Pancreas (tissue), 10 donors: ENCODE data around the gene SRGAP3. TPM values are rescaled to one million over a fixed set of nuclear protein-coding genes. Genes with fewer than 3 reads are reported as not detected.

Experiments used
- ATAC-seq, 4 donors: fragments of 200-7000 bp; cut with Tn5 transposase; one replicate each; pipeline versions ENCODE4 v1.8.0 to v1.9.1; 2020; ENCODE audit warnings: mild to moderate bottlenecking in 4 of 4, moderate library complexity in 4 of 4
- DNase-seq, 6 donors: peaks; one replicate each; pipeline ENCODE4 v3.0.0-alpha.2; 2020
- FAIRE-seq: peaks from 2 replicates; lab custom pipeline; 2012; peaks lifted over from hg19 to GRCh38; lab: Jason Lieb, UNC
- H3K27ac ChIP-seq, 4 donors: fragments of 200-600 bp; sonication (generic); 1 replicate in 3 of 4; 2 replicates in 1 of 4; pipeline versions ENCODE4 v1.5.0 to v1.8.0; 2020
- H3K27me3 ChIP-seq, 4 donors: fragments of 200-600 bp; one replicate each; pipeline ENCODE4 v1.8.0; 2021
- H3K36me3 ChIP-seq, 3 donors: fragments of 200-600 bp; sonication (generic) in 1 of 3; one replicate each; pipeline versions ENCODE4 v1.5.0 to v1.8.0; 2020 to 2021
- H3K4me1 ChIP-seq, 3 donors: fragments of 200-600 bp; one replicate each; pipeline ENCODE4 v1.8.0; 2021
- H3K4me3 ChIP-seq, 4 donors: fragments of 200-600 bp; sonication (generic) in 2 of 4; one replicate each; pipeline versions ENCODE4 v1.5.0 to v1.8.0; 2020 to 2021
- H3K9me3 ChIP-seq, 4 donors: fragments of 200-600 bp; one replicate each; pipeline ENCODE4 v1.8.0; 2021
- CTCF ChIP-seq, 4 donors: fragments of 200-600 bp; sonication (generic) in 3 of 4; IDR thresholded peaks; one replicate each; pipeline versions ENCODE4 v1.5.0 to v1.8.0; 2021; ENCODE audit warnings: antibody characterized with exemption in 4 of 4
- WGBS, 2 donors: extraction: QIAGEN DNeasy Blood & Tissue Kit; methylation state at CpG; one replicate each; pipeline ENCODE4 v1.1.7; 2013; 5-methylcytosine and 5-hydroxymethylcytosine counted together
- intact Hi-C, 3 donors: fragments of 100-400 bp; cut with DNase I; formaldehyde crosslinking; loops; one replicate each; pipeline versions ENCODE4 v1.11.1 to v1.14.2; 2022
- polyA plus RNA-seq, 2 donors: library from polyadenylated mRNA; stranded (reverse); fragments of 200-250 nt; gene quantifications; one replicate each; pipeline ENCODE4 v1.2.3, GENCODE V29; 2013
- total RNA-seq, 6 donors: library from RNA; stranded (reverse); fragmentation: NEBNext Ultra II Directional in 4 of 6; extraction: Animal tissue kit (Norgen Biotek cat#: 25700) in 4 of 6; gene quantifications; one replicate each; pipeline versions ENCODE4 v1.2.1 to v1.2.4, GENCODE V29; 2021 to 2023
- donor health status: healthy with polysubstance abuse.
- donor health status: DM: no; HTN: no; CAD: no; lungs with moderate emphysema.
- donor health status: DM: no; HTN: no; CAD: no.
- donor health status: control.
- donor health status: control.
- donor health status: Bipolar disorder and iron deficiency.
- donor health status: DM: yes; HTN: yes; CAD: no.
- donor health status: DM: no; HTN: no; CAD: no.
- donor health status: DM: no; HTN: no; CAD: no.
- donor health status: DM: yes; HTN: yes; CAD: no.

The SRGAP3 gene
- total and polyA plus RNA-seq, 8 donors = 1.9 to 6.5 (median 3.0) TPM

- TF ChIP-seq CTCF (IDR thresholded peaks at IDR 0.05) = no peak
- DNase-seq = no peak
- intact Hi-C loops = no loop called here
- H3K9me3 ChIP-seq = no peaks in the 10 kb centered on the region
- 87 to 89% methylated on average over 10 of the region's 10 CpGs for WGBS, 2 donors
- no peak for FAIRE-seq
- H3K4me3 ChIP-seq = no peak overlapping the region
- H3K27me3 ChIP-seq = no peaks in the 10 kb centered on the region
- H3K36me3 ChIP-seq = no peaks in the 10 kb centered on the region
- H3K4me1 ChIP-seq = no peaks in the 10 kb centered on the region
- no peak for ATAC-seq
- H3K27ac ChIP-seq = no peak overlapping the region
These were observed 55.7 kb downstream of the SRGAP3 start for GRCh38 chr3:9193633-9194195.

DNA sequence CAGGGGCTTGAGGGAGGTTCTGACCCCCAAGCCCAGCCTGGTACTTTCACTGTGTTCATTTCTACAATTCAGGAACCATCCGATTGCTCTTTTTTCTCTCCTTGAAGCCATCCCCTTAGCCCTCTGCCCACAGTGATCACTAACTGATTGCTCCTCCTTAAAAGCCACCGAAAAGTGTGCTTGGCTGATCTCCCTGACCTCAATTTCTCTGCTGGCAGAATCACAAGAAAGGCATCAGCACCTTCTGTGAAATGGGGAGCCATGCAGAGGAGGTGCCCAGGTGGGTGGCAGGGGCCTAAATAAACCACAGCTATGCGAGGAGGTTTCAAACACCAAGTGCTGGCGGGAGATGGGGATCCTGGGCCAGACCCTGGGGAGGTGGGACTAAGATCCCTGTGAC is 56.2 kb downstream of the SRGAP3 start:
- Histone ChIP-seq H3K4me1 (no peaks in the 10 kb centered on the region), H3K27me3 (no peaks in the 10 kb centered on the region), H3K9me3 (no peaks in the 10 kb centered on the region), H3K4me3 (no peak overlapping the region), H3K27ac (no peak overlapping the region), H3K36me3 (no peaks in the 10 kb centered on the region)
- no peak for TF ChIP-seq CTCF (IDR thresholded peaks at IDR 0.05)
- DNase-seq (no peak), ATAC-seq (no peak), FAIRE-seq (no peak)
- 89 to 93% methylated on average over 4 of the region's 4 CpGs for WGBS, 2 donors
- intact Hi-C loops = no loop called here

DNA sequence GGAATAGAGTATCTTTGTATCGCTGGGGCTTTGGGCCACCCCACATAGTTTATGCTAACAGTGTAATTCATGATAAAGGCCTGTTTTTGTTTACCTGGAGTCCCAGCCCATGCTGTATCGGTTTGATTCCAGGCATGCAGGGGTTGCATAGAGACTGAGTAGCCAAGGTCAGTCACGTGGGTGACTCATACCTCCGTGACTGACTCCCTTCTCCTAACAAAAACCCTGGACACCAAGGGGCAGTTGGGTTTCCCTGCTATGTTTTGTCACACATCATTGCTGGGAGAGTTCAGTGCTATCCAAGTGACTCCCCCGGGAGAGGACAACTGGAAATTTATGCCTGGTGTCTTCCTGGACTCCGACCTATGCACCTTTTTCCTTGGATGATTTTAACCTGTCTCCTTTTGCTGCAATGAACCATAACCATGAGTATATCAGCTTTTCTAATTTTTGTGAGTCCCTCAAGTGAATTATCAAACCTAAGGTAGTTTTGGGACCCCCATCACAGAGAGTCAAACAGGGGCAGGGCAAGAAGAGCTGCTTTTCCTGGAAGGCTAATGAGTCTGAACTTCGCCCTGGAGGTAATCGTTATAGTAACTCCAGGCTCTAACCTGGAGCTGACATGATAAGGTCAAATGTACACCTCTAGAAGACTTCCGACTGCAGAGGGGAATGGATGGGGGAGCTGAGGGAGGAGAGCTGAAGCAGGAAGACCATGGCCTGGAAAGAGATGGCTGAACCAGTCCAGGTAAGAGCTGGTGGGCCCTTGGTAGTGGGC is 57.0 kb downstream of the SRGAP3 start:
- 52 to 54% methylated on average over 9 of the region's 9 CpGs for WGBS, 2 donors
- H3K27me3 ChIP-seq = no peaks in the 10 kb centered on the region
- no peaks in the 10 kb centered on the region for H3K9me3 ChIP-seq
- no peaks in the 10 kb centered on the region for H3K36me3 ChIP-seq
- intact Hi-C loops = no loop called here
- TF ChIP-seq CTCF (IDR thresholded peaks at IDR 0.05) = no peak
- peak; percentile 60 to 83 (median 76) for ATAC-seq
- DNase-seq = peak in 2 of 6 donors; percentile 12 to 23
- H3K4me3 ChIP-seq = no peak overlapping the region
- H3K27ac ChIP-seq = no peak overlapping the region
- H3K4me1 ChIP-seq = no peaks in the 10 kb centered on the region
- no peak for FAIRE-seq

DNA sequence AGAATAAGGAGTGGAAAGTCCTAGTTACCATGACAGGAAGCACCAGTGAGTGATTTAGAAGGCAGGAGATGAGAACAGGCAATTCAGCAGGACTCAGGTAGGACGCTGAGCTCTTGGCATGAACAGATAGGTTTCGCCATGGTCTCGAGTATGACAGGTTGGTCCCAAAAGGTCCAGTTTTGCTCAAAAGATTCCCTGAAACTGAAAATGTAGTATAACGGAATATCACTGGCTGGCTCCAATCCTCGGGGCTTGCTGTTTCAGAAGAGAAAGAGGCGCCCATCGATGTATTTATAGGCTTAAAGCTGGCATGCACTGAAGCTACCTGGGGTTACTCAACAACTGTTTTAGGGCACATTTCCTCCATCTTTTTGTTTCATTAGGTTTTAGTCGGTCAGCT is 59.2 kb downstream of the SRGAP3 start:
- 88 to 89% methylated on average over 8 of the region's 8 CpGs for WGBS, 2 donors
- intact Hi-C loops = no loop called here
- Histone ChIP-seq H3K4me1 (no peaks in the 10 kb centered on the region), H3K36me3 (no peaks in the 10 kb centered on the region), H3K4me3 (no peak overlapping the region), H3K27me3 (no peaks in the 10 kb centered on the region), H3K27ac (no peak overlapping the region), H3K9me3 (no peaks in the 10 kb centered on the region)
- DNase-seq (no peak), FAIRE-seq (no peak), ATAC-seq (no peak)
- TF ChIP-seq CTCF (IDR thresholded peaks at IDR 0.05) = no peak

- Histone ChIP-seq H3K27ac (no peak overlapping the region), H3K4me3 (no peak overlapping the region), H3K9me3 (no peaks in the 10 kb centered on the region), H3K27me3 (no peaks in the 10 kb centered on the region), H3K4me1 (no peaks in the 10 kb centered on the region), H3K36me3 (no peaks in the 10 kb centered on the region)
- DNase-seq = no peak
- no peak for TF ChIP-seq CTCF (IDR thresholded peaks at IDR 0.05)
- WGBS, 2 donors = 89 to 90% methylated on average over 1 of the region's 1 CpG
- FAIRE-seq = no peak
- intact Hi-C loops = no loop called here
- ATAC-seq = no peak
These were observed 60.9 kb downstream of the SRGAP3 start for GRCh38 chr3:9188583-9188982.
